Stomach (tissue), 4 donors: ENCODE results near the gene ZCWPW1.

Experiments
- CTCF ChIP-seq, 7 experiments: fragments of 450-650 bp in 4 of 7; fragments of 200-600 bp in 3 of 7; sonication (generic) in 3 of 7; IDR thresholded peaks; one replicate each; pipeline ENCODE4 v1.5.1; 2016 to 2019; ENCODE audit warnings: antibody characterized with exemption in 7 of 7, control low read depth in 2 of 7, mild to moderate bottlenecking in 1 of 7
- EP300 ChIP-seq: sonication (generic); formaldehyde crosslinking; IDR thresholded peaks from one replicate; pipeline ENCODE4 v1.6.1; 2017; ENCODE audit warnings: antibody characterized with exemption
- POLR2A ChIP-seq, 4 donors: fragments of 450-650 bp; IDR thresholded peaks; one replicate each; pipeline ENCODE4 v1.6.1; 2016; ENCODE audit warnings: antibody characterized with exemption in 4 of 4, control low read depth in 2 of 4, mild to moderate bottlenecking in 1 of 4, moderate library complexity in 1 of 4
- POLR2AphosphoS5 ChIP-seq, 3 donors: sonication (generic); formaldehyde crosslinking; IDR thresholded peaks; one replicate each; pipeline ENCODE4 v1.6.1; 2016; ENCODE audit warnings: antibody characterized with exemption in 3 of 3

- TF ChIP-seq CTCF (IDR thresholded peaks at IDR 0.05) (no peak), EP300 (no peak), POLR2AphosphoS5 (IDR thresholded peaks at IDR 0.05) (no peak), POLR2A (IDR thresholded peaks at IDR 0.05) (no peak)
Measured at GRCh38 chr7:100386940-100387339, 41.6 kb downstream of the ZCWPW1 start.
